Motor neuron (in vitro differentiated cells): Measurements from ENCODE around the gene SPRED2. TPM values are rescaled to one million over a fixed set of nuclear protein-coding genes. Genes with fewer than 3 reads are reported as not detected.

Source experiments
- ATAC-seq, 8 experiments: fragments of 200-7000 bp; cut with Tn5 transposase; replicated peaks in 6 of 8; 2 replicates each; pipeline ENCODE4 v1.8.0; 2021; ENCODE audit warnings: mild to moderate bottlenecking in 8 of 8, moderate library complexity in 8 of 8
- H3K27ac ChIP-seq, 2 donors: fragments of 250-450 bp; sonication (Bioruptor Pico); 2 replicates each; pipeline ENCODE4 v1.9.0; 2021; ENCODE audit warnings: antibody characterized with exemption in 2 of 2, mild to moderate bottlenecking in 2 of 2, moderate library complexity in 1 of 2
- H3K4me1 ChIP-seq, 2 donors: fragments of 250-450 bp; sonication (Bioruptor Pico); replicated peaks in 1 of 2; 2 replicates each; pipeline ENCODE4 v1.6.1; 2021; ENCODE audit warnings: antibody characterized with exemption in 2 of 2, mild to moderate bottlenecking in 2 of 2, moderate library complexity in 1 of 2
- H3K4me3 ChIP-seq, 5 donors: fragments of 250-450 bp; sonication (Bioruptor Pico); 2 replicates each; pipeline ENCODE4 v1.9.0; 2021; ENCODE audit warnings: antibody characterized with exemption in 5 of 5, mild to moderate bottlenecking in 5 of 5, moderate library complexity in 4 of 5
- WGBS, 10 experiments: fragments of 450-650 bp; shearing (Covaris generic); methylation state at CpG; one replicate each; pipeline ENCODE4 v1.0.0; 2022; 5-methylcytosine and 5-hydroxymethylcytosine counted together
- in situ Hi-C, 9 experiments: fragments of 400-800 bp; cut with MboI; loops; one replicate each; pipeline ENCODE4 v1.15.0; 2021; ENCODE audit warnings: low sequenced_read_pairs in 9 of 9, low pct_unique_long_range_greater_than_20kb in 2 of 9; ENCODE audit not compliant: unreplicated experiment in 9 of 9
- total RNA-seq, 8 experiments: library from RNA; unstranded; fragments of 300-600 nt; gene quantifications; 2 replicates each; pipeline versions ENCODE4 v1.2.3 to v1.2.4, GENCODE V29; 2022

Gene SPRED2
- total RNA-seq, 8 experiments from 2014 or later, result 8.9 to 38.3 (median 15.5) TPM

GRCh38 chr2:65361623-65362022, 70.8 kb downstream of the SPRED2 start:
- Histone ChIP-seq H3K27ac (peak overlapping the region; percentile 35 to 79), H3K4me3 (no peak overlapping the region), H3K4me1 (peaks cover 54 to 60% of the 10 kb centered on the region in 2 donors)
- WGBS, 10 experiments, result 0 to 100% (median 53%) methylated on average over 1 to 3 of the region's 3 CpGs
- peak; percentile 33 to 84 (median 78) for ATAC-seq
- in situ Hi-C loops, result no loop called here

GRCh38 chr2:65360441-65360840, 72.0 kb downstream of the SPRED2 start:
- Histone ChIP-seq H3K4me3 (no peak overlapping the region), H3K27ac (no peak overlapping the region), H3K4me1 (peaks cover 42 to 50% of the 10 kb centered on the region in 2 donors)
- in situ Hi-C loops, result no loop called here
- 74 to 100% (median 90%) methylated on average over 1 to 6 of the region's 6 CpGs for WGBS, 10 experiments
- ATAC-seq, result no peak

- no peak for ATAC-seq
- in situ Hi-C loops, result no loop called here
- Histone ChIP-seq H3K4me3 (no peak overlapping the region), H3K27ac (no peak overlapping the region), H3K4me1 (peaks cover 26 to 34% of the 10 kb centered on the region in 2 donors)
- WGBS, 10 experiments, result 30 to 100% (median 84%) methylated on average over 1 to 7 of the region's 7 CpGs
Measured at GRCh38 chr2:65358678-65359400, 73.6 kb downstream of the SPRED2 start.

GRCh38 chr2:65357959-65358294, 74.5 kb downstream of the SPRED2 start:
- Histone ChIP-seq H3K4me1 (peaks cover 21 to 25% of the 10 kb centered on the region in 2 donors), H3K27ac (no peak overlapping the region), H3K4me3 (no peak overlapping the region)
- ATAC-seq, result no peak
- in situ Hi-C loops, result no loop called here

- in situ Hi-C loops, result no loop called here
- ATAC-seq, result no peak
- Histone ChIP-seq H3K4me3 (no peak overlapping the region), H3K4me1 (peaks cover 21 to 24% of the 10 kb centered on the region in 2 donors), H3K27ac (no peak overlapping the region)
- WGBS, 10 experiments, result 50 to 100% (median 78%) methylated on average over 1 to 9 of the region's 9 CpGs; no CpG with 5 or more reads in 1 of the 10 experiments
Measured at GRCh38 chr2:65357095-65357958, 75.1 kb downstream of the SPRED2 start.

DNA sequence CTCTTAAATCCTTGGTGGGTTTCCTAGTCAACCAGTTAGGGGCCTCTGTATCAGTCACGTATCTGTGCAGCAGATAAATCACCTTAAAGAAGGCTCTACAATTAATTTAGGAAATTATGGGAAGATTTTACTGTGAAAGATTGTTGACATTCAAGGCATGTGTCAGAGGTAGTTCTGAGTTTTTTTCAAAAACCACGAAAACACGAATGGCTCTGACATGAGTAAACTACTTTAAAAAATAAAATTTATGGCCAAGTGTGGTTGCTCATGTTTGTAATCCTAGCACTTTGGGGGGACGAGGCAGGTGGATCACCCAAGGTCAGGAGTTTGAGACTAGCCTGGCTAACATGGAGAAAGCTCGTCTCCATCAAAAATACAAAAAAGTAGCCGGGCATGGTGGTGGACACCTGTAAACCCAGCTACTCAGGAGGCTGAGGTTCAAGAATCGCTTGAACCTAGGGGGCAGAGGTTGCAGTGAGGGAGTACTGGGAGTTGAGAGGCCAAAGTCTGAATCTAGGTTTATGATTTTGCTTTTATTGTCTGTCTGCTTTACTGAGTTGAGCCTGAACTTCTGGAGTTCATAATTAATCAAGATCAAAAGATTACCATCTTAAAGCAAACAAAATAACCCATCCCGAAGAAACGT, 77.1 kb downstream of the SPRED2 start:
- no peak for ATAC-seq
- Histone ChIP-seq H3K4me3 (no peak overlapping the region), H3K4me1 (peaks cover 7 to 13% of the 10 kb centered on the region in 2 donors), H3K27ac (no peak overlapping the region)
- in situ Hi-C loops, result no loop called here
- 48 to 100% (median 93%) methylated on average over 2 to 9 of the region's 9 CpGs; no CpG with 5 or more reads in 1 of the 10 experiments for WGBS, 10 experiments

GRCh38 chr2:65354773-65355172, 77.6 kb downstream of the SPRED2 start:
- no peak overlapping the region for H3K27ac ChIP-seq
- WGBS, 10 experiments, result 80 to 100% (median 95%) methylated on average over 1 to 3 of the region's 3 CpGs; no CpG with 5 or more reads in 1 of the 10 experiments
- ATAC-seq, result no peak
- H3K4me3 ChIP-seq, result no peak overlapping the region
- H3K4me1 ChIP-seq, result peaks cover 11 to 19% of the 10 kb centered on the region in 2 donors
- in situ Hi-C loops, result no loop called here

DNA sequence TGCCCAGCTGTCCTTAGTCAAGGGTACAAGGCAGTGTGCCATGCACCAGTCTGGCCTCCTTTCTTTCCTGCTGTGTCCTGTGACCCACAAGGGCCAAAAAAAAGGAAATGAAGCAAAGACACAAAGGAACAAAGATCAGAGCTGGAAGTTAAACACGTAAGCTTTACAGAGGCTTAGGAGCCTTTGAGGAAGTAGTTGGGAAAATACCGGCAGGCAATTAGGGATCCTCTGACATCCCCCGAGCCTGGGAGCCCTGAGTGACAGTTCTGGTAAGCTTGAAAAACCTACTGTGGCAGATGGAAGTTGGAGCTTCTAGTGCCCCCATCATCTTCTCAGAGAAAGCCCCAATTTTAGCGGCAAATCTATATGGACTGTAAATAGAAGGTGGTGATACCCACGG, 78.5 kb downstream of the SPRED2 start:
- in situ Hi-C loops, result no loop called here
- H3K4me1 ChIP-seq, result peaks cover 16 to 21% of the 10 kb centered on the region in 2 donors
- no peak for ATAC-seq
- H3K4me3 ChIP-seq, result no peak overlapping the region
- 58 to 100% (median 77%) methylated on average over 1 to 5 of the region's 5 CpGs; no CpG with 5 or more reads in 1 of the 10 experiments for WGBS, 10 experiments
- no peak overlapping the region for H3K27ac ChIP-seq

DNA sequence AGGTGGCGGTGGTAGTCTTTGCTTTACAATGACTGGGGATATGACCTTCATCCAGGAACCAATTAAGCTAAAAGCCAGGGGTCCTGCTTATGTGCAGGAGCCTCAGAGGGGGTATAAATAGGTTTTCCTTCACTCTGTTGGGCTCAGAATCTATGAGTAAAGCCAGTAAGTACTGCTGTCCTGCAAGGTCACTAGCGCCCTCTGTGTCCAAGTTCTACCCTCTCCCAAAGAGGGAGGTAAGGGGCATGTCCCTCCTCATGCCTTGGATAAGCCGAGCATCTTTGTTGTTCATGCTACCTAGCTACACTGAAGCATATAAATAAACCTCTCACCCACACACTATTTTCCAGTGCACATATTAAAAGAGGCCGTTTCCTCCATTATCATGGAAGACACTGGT, 79.4 kb downstream of the SPRED2 start:
- ATAC-seq, result peak in 1 of 8 experiments; percentile 39
- Histone ChIP-seq H3K4me3 (no peak overlapping the region), H3K4me1 (peaks cover 16 to 21% of the 10 kb centered on the region in 2 donors), H3K27ac (no peak overlapping the region)
- in situ Hi-C loops, result no loop called here
- WGBS, 10 experiments, result 79 to 100% (median 85%) methylated on average over 1 to 3 of the region's 4 CpGs

GRCh38 chr2:65351948-65352595, 80.3 kb downstream of the SPRED2 start:
- peak in 2 of 8 experiments; percentile 15 to 38 for ATAC-seq
- in situ Hi-C loops, result no loop called here
- WGBS, 10 experiments, result 61 to 89% (median 83%) methylated on average over 2 to 9 of the region's 9 CpGs
- Histone ChIP-seq H3K4me3 (no peak overlapping the region), H3K4me1 (peaks cover 13 to 14% of the 10 kb centered on the region in 2 donors), H3K27ac (no peak overlapping the region)

DNA sequence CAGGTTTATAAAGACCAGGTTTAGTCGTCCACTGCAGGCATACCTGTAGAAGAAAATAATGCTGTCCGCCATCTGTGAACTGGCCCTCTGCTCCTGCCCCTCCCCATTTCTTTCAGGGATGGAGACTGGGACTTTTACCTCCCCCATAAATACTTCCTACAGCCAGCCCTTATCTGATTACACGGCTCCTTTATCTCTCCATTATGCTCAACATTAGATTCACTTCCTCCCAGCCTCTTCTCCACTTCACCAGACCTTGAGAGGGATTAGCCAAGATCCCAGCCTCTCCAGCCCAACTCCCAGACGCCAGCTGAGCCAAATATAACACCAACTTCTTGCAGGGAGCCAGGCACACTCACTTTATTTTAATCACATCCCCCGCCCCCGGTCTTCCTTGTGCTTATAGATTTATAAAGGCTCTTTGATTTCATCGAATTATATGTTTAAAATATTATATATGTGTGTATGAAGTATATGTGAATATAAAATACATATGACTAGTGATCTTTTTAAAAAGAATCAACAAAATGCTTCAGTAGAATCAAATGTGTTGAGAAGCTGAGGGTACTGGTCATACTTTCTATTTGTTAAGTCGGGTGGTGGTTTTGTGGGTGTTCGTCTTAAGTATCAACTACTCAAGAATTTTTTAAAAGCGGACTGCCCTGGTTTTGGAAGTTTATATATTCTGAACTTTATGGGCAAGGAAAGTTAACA, 81.0 kb downstream of the SPRED2 start:
- Histone ChIP-seq H3K4me3 (no peak overlapping the region), H3K4me1 (peaks cover 11 to 12% of the 10 kb centered on the region in 2 donors), H3K27ac (no peak overlapping the region)
- WGBS, 10 experiments, result 39 to 100% (median 83%) methylated on average over 2 to 10 of the region's 10 CpGs; no CpG with 5 or more reads in 1 of the 10 experiments
- in situ Hi-C loops, result no loop called here
- ATAC-seq, result no peak

DNA sequence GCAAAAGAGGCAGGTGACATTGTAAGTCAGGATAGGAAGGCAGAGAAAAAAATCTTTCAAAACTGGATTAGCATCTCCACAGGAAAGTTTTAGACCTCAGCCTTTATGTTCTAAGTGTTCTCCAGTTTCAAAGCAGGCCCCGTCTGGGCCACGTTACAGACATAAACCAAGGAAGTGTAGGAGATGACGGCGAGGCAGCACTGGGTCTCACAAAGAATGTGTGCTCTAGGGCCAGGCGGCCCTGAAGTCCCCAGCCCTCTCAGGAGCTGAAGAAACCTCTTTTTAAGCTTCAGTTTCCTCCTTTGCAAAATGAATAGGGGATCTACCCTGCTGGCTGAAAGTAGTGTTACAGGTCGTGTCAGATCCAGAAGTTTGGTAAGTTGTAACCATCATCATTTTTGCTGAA, 81.7 kb downstream of the SPRED2 start:
- in situ Hi-C loops, result no loop called here

More for the DNA sequence above, 81.7 kb downstream of the SPRED2 start:
- WGBS, 10 experiments, result 10 to 79% (median 41%) methylated on average over 1 to 5 of the region's 6 CpGs; no CpG with 5 or more reads in 3 of the 10 experiments
- H3K4me3 ChIP-seq, result no peak overlapping the region
- peaks cover 11 to 12% of the 10 kb centered on the region in 2 donors for H3K4me1 ChIP-seq
- H3K27ac ChIP-seq, result no peak overlapping the region
- peak in 3 of 8 experiments; percentile 40 to 67 (median 43) for ATAC-seq
